Measurements from ENCODE around the gene RPIA.

RPIA gene

DNA sequence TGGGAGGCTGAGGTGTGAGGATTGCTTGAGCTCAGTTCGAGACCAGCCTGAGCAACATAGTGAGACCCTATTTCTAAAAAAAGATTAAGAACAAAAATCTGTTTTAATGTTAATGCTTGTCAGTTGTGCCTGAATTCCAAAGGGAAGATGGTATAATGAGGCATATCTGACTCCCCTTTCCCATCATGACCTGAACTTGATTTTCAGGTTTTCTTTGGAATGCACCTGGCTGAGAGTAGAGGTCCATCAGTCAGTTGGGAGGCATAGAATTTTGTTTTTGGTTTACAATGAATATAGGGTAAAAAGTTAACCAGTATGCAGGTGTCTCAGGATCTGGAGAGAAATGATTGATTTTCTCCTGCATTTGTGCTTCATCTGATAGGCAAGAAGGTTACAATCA is 20.4 kb downstream of the RPIA start:
- TF ChIP-seq, protein P1, sequence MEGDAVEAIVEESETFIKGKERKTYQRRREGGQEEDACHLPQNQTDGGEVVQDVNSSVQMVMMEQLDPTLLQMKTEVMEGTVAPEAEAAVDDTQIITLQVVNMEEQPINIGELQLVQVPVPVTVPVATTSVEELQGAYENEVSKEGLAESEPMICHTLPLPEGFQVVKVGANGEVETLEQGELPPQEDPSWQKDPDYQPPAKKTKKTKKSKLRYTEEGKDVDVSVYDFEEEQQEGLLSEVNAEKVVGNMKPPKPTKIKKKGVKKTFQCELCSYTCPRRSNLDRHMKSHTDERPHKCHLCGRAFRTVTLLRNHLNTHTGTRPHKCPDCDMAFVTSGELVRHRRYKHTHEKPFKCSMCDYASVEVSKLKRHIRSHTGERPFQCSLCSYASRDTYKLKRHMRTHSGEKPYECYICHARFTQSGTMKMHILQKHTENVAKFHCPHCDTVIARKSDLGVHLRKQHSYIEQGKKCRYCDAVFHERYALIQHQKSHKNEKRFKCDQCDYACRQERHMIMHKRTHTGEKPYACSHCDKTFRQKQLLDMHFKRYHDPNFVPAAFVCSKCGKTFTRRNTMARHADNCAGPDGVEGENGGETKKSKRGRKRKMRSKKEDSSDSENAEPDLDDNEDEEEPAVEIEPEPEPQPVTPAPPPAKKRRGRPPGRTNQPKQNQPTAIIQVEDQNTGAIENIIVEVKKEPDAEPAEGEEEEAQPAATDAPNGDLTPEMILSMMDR (IDR thresholded peaks at IDR 0.05; ENCODE audit: low read depth, low read length, missing control alignments) = no peak
- DNase-seq (ENCODE audit: low read depth) = no peak
- no peak overlapping the region for H3K4me3 ChIP-seq (ENCODE audit: low read depth, low read length)

DNA sequence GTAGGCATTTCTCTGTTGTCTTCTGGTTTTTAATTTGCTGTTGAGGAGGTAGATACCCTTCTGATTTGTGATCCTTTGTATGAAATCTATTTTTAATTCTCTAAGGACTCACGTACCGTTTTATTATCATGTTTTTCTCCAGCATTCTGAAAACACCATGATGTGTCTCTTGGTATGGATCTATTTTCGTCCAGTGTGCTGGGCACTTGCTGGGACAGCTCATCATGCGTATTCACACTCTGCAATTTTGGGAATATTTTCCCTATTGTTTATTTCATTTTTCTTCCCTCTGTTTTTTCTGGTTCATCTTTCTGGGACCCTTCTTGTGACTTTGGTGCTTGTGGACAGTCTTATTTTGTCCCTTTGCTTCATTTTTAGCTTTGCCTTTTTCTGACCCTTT is 21.9 kb downstream of the RPIA start:
- TF ChIP-seq, protein P1 (IDR thresholded peaks at IDR 0.05; ENCODE audit: low read depth, low read length, missing control alignments) = no peak
- no peak overlapping the region for H3K4me3 ChIP-seq (ENCODE audit: low read depth, low read length)
- DNase-seq (ENCODE audit: low read depth) = no peak

GRCh38 chr2:88714667-88715066 is 23.2 kb downstream of the RPIA start:
- no peak for DNase-seq (ENCODE audit: low read depth)
- no peak overlapping the region for H3K4me3 ChIP-seq (ENCODE audit: low read depth, low read length)
- TF ChIP-seq, protein P1 (IDR thresholded peaks at IDR 0.05; ENCODE audit: low read depth, low read length, missing control alignments) = no peak

DNA sequence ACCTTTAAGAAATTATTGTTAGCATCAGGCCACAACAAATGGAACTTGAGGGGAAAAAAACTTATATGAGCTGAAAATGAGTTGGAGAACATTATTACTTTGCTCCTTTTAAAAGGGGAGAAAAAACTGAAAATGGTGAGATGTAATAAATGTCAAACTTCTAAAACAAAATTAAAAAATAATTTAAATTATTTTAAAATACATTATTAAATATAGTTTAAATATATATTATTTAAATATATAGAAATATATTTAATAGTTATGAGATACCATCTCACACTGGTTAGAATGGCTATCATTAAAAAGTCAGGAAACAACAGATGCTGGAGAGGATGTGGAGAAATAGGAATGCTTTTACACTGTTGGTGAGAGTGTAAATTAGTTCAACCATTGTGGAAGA is 28.9 kb downstream of the RPIA start:
- no peak overlapping the region for H3K4me3 ChIP-seq (ENCODE audit: low read depth, low read length)
- no peak for DNase-seq (ENCODE audit: low read depth)
- TF ChIP-seq, protein P1 (IDR thresholded peaks at IDR 0.05; ENCODE audit: low read depth, low read length, missing control alignments) = no peak

- H3K4me3 ChIP-seq (ENCODE audit: low read depth, low read length) = no peak overlapping the region
- DNase-seq (ENCODE audit: low read depth) = no peak
- TF ChIP-seq, protein P1 (IDR thresholded peaks at IDR 0.05; ENCODE audit: low read depth, low read length, missing control alignments) = no peak
These were observed 29.8 kb downstream of the RPIA start for GRCh38 chr2:88721268-88721667.

- TF ChIP-seq, protein P1 (IDR thresholded peaks at IDR 0.05; ENCODE audit: low read depth, low read length, missing control alignments) = no peak
- no peak overlapping the region for H3K4me3 ChIP-seq (ENCODE audit: low read depth, low read length)
- DNase-seq (ENCODE audit: low read depth) = no peak
These were observed 33.3 kb downstream of the RPIA start for GRCh38 chr2:88724643-88725332.

Measured in GM12864 (cell line).